DMS153 treated with DMSO at 0.1 percent for 48 hours (cell line): ENCODE results near the gene FMN2.
"Not testable (repeated sequence)": the region's sequence is repeated elsewhere in the genome, so short reads cannot be mapped to it uniquely, and the experiment has no call there.

Experiments used
- DNase-seq: peaks from one replicate; lab custom pipeline; 2025; ENCODE audit not compliant: unreplicated experiment; lab: John Stamatoyannopoulos, UW

Gene FMN2

DNA sequence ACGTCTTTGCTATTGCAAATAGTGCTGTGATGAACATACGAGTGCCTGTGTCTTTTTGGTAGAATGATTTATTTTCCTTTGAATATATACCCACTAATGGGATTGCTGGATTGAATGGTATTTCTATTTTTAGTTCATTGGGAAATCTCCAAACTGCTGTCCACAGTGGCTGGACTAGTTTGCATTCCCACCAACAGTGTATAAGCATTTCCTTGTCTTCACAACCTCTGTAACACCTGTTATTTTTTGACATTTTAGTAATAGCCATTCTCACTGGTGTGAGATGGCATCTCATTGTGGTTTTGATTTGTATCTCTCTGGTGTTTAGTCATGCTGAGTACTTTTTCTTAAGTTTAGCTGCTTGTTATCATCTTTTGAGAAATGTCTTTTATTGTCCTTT, 215.0 kb downstream of the FMN2 start:
- DNase-seq, result no peak

DNA sequence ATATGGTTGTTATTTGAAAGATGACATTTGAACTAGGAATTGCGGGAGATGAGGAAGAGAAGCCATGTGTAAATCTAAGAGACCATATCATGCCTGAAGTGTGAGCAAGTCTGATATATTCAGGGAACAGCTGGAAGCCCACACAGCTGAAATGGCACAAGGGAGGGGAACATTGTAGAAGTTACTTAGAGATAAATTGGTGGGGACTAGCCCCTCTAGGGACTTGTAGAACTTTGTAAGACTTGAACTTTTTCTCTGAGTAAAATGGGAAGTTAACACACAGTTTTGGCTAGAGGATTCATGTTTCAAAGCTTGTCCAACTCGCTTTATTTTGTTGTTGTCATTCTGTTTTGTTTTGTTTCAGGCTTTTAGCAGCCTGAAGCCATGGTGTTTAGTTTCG, 216.4 kb downstream of the FMN2 start:
- DNase-seq, result no peak

DNA sequence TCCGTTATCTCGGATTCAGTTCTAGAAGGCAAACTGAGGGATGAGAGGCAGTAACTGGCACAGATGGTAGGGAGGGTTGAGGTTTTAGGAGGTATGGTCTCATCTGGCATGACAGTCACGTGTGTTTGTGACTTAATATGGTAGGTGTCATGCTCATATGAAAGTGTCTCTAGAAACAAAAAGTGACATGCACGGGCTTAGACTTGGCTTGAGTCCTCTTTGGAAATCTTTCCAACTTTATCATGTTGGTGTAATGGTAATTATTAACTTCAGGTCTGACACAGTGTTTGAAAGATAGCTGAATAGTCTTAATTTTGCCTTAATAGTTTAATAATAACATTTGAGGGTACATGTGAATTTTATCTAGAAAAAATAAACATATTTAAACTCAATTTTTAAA, 218.1 kb downstream of the FMN2 start:
- DNase-seq, result no peak

DNA sequence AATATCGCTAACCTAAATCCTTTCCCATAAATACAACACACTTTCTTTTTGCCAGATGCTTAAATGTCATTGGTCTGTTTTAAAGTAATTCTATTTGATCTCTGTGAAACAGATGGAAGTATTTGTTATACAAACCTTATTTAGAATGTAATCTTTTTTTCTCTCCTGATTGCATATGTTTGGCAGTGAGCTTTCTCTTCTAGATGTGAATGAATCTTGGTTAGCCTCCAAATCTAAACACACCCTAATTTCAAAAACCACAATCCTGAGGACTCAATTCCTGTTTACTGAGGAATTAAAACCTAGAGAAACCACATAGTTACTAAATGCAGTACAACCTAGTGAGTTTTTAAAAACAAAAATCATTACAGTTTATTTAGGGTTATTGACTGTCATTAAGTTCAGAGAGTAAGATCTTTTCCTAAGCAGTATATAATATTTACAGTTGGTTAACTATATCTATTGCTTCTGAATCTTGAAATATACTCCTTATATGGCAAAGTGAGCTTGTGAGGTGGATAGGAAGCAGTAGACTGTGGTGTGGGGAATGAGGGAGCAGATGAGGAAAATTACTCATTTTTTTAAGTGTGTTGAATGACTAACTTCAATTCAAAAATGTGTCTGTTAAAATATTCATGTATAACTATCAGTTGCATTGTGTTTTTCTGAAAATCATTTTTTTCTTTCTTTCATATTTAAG, 218.7 kb downstream of the FMN2 start:
- no peak for DNase-seq

DNA sequence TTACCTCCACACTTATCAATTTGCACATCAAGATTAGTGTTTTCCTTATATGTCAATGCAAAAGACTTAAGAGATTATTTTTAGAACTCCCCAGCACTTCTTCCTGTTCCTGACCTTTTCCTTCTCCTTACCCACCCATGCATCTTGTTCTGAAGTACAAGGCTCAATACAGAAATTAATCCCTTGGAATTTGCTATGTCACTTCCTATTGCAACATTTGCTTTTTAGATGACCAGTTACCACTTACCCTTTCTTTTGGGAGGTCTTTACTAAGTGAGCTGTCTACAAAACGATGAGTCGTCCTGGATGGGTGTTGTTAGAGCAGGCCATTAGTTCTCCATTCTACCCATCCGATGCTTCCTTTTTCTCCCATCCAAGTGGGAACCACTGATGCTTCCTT, 221.2 kb downstream of the FMN2 start:
- DNase-seq, result no peak

DNA sequence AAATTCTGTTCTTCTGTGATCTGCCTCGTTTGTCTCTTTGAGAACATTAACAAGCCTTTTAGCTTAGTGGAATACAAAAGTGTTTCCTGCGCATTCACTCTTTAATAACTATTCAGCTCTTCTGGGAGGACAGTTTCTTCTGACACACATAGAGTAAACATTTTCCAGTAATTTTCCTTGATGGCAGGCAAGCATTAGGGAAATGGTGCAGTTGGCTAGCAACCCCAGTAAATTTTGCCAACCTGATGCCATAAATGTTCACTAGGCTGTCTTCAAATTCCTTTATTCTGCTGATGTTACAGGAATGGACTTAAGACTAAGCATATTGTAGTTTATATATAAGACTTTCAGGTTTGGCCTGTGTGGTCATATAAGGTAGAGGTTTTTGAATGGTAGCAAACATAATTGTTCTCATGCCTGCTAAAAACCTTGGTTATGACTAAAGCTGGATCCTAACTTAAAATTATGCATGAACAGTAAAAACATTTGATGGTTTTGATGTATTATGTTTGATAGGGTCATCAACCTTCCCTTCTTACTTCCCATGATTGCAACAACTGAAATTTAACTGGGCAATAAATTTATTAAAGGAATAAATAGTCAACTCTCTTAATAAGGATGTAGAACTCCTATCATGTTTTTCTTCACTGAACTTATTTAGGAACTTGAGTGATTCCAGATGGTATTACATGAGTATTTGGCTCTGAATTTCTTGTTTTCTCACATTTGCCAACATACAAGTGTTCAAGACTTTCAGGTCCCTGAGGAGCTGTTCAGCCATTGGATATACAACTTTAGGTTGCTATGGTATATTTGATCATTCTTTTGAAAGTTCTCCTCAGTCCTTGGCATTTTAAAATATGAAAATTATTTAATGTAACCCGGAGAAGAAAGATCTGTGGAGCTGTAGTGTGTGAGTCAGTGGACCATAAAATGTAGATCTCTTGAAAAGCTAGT, 223.4 kb downstream of the FMN2 start:
- no peak for DNase-seq

DNA sequence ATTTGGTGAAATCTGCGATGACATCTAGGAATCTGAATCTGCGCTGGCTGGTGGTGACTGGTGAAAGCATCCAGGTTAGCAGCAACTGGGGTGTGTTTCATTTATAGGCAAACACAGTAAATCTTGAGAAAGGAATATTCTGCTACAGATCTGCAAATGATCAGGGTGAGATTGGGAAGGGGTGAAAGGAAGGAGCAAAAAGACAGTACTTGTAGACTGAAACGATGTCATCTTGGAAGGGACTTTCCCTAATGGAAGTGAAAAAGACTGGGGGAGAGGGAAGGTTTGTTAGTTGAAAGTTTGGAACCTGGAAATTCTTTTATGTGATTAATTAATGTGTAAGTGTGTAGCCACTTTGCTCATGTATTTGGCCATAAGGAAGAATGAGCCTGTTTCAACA, 228.3 kb downstream of the FMN2 start:
- no peak for DNase-seq

DNA sequence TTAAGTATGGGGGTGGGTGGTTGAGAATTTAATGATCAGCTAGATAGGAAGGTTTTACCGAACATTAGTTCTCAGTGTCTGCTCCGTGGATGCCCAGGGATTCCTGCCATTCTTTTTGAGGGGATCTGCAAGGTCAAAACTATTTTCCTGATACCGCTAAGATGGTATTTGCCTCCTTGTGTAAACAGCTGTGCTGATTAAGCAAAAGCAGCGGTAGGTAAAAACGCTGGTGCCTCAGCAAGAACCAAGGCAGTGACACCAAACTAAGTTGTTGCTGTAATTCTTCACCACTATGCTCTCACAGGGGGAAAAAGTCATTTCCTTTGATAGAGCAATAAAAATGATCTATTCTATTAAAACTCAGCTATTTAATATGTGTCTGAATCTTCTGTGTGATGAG, 229.0 kb downstream of the FMN2 start:
- no peak for DNase-seq

DNA sequence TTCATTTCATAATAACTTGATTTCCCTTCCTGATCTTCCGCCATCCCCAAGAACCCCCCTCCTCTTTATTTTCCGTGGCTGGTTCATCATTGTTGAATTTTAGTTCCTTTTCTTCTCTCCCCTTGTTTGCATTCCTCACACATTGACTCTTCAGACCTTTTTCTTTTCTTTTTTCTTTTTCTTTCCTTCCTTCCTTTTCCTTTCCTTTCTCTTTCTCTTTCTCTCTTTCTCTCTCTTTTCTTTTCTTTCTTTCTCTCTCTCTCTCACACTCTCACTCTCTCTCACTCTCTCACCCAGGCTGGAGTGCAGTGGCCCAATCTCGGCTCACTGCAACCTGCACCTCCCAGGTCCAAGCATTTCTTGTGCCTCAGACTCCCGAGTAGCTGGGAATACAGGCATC, 231.3 kb downstream of the FMN2 start:
- no peak for DNase-seq

DNA sequence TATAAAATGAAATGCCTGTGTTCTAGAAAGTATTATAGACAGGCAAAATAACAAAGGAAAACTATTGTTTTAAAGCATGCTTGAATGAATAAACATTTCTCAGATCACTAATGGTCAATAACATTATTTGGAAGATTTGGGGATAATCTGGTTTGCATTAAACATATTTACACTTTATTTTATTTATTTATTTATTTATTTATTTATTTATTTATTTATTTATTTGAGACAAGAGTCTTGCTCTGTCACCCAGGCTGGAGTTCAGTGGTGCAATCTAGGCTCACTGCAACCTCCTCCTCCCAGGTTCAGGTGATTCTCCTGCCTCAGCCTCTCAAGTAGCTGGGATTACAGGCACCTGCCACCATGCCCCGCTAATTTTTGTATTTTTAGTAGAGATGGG, 236.7 kb downstream of the FMN2 start:
- DNase-seq, result not testable (repeated sequence)

DNA sequence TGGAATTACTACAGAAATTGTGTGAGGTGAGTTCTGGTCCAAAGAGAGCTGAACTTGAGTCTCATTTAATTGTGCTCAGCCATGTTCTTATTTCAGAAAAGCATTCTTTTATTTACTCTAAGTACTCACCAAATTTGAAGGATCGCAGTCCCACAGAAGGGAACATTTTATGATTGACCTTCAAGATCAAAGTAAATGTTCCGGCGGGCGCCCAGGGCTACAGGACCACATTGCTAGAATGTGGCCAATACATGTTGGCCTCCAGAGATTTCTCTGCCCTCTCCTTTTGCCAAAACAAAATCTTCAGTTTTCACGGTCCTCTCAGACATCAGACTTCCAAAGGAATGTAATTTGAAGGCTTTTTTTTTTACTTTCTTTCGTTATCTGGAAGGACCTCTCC, 237.8 kb downstream of the FMN2 start:
- no peak for DNase-seq

DNA sequence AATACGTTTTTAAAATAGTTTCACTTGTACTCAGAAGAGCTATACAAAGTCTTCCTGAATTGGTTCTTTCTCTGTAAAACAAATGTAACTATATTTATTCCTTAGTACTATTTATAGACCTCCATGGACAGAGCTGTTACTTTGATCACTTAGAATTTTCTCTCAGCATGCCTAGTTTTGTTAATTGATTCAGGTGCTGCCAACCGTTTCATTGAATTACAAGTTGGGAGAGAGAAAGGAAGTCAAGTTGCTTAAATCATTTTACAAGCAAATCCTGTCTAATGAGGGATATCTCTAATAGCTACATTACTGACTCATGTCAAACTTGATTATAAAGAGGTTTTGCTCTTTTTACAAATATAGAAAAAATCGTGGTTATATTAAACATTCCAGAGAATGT, 241.0 kb downstream of the FMN2 start:
- no peak for DNase-seq

DNA sequence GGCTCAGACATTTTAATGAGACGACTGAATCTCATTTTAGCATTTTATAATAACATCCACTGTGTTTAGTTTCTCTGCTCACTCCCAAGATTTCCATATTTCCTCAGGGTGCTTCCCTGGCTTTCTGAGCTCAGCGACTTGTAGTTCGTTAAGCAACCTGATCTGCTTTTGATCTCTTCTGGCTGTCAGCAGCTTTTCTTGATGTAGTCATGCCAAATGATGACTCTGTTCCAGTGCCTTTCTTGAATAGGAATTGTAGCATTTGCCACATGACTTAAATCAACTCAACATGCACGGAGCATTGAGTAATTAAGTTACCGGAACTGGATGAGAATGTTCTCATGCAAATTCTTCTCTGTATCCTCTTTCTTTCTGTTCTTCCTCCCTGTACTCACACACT, 246.1 kb downstream of the FMN2 start:
- DNase-seq, result no peak

DNA sequence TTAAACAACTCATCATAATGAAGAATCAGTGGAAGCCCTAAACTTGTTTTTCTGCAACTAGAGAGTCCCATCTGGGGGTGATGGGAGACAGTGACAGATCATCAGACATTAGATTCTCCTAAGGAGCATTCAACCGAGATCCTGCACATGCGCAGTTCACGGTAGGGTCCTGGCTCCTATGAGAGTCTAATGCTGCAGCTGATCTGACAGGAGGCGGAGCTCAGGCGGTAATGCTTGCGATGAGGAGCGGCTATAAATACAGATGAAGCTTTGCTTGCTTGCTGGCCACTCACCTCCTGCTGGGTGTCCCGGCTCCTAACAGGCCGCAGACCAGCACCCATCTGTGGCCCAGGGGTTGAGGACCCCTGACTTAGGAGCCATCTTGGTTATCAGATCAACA, 247.2 kb downstream of the FMN2 start:
- no peak for DNase-seq

DNA sequence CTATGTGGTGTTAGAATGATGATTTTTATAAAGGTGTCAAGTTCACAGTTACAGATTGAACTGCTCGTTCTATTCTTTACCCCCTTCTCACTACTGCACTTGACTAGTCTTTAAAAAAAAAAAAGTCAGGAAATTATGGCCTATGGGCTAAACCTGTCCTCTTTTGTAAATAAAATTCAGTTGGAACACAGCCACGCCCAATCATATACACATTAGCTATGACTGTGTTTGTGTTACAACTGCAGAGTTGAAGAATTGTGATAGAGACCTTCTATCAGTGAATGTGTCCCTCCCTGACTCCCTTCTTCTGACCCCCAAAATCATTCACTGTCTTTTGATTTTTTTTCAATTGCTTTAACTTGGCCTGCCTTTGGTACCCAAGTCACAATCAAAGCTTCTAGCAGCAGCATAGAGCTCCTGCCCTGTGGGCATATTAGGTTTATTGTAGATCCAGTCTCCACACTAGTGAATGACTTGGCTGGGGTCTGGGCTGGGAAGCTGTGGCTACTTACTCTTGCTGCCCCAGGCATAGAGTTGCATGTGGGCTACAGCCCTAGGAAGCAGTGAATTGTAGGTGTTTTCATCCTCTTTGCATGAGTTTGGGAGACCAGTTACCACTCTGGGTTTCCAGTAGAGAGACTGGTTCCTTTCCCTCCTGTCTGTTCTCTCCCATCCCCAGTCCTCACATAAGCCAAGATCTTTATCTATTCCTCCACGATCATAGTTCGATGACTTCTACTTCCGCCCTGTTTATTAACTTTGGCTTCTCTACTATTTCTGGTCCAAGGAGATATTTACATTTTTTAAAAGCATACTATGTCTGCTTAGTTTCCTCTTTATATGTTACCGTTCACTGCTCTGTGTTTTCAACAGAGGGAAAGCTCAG, 249.9 kb downstream of the FMN2 start:
- no peak for DNase-seq

DNA sequence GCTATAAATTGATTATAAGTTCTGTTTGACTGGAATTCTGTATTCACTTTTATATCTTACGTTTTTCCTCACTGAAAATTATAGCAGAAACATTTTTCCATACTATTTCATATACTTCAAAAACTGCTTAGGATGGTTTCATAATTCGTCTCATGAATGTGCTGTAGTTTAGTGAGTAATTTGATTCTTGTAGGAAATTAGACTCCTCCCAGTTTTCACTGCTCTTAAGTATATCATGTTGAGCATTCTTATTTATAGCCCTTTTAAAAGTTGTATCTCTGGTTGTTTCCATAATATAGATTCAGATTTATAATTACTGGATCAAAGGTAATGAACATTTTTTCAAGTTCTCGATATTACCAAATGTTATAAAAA, 250.6 kb downstream of the FMN2 start:
- no peak for DNase-seq

DNA sequence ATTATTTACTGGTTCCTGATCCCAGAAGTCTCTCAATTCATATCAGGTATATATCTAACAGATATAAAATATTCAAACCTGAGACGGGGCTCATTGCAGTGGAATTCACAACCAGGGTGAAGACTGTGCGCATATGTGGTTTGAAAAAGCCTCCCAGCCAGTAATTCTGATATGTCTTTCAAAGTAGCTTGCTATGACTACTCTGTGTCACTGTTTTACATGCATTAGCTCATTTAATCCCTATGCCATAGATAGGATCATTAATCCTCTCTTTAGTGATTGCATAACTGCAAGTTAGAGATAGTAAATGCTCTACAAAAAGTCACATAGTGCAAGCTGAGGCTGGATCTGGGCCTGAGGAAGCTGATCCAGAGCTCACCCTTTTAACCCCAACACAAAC, 251.4 kb downstream of the FMN2 start:
- no peak for DNase-seq

DNA sequence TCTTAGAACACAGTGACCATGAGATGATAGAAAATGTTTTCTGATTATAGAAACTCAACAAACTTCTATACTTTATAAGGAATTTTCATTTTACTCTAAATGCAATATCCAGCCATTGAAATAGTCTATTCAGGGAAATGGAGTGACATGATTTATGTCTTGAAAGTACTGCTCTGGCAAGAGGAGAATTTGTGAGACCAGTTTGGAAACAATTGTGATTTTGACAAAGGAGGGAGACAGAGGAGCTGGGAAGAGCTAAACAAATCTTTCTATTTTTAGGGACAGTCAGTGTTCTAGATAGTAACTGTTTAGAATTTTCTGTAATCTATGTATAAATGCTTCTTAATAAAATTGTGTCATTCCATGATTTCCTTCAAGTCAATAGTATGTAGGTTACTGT, 252.3 kb downstream of the FMN2 start:
- no peak for DNase-seq

DNA sequence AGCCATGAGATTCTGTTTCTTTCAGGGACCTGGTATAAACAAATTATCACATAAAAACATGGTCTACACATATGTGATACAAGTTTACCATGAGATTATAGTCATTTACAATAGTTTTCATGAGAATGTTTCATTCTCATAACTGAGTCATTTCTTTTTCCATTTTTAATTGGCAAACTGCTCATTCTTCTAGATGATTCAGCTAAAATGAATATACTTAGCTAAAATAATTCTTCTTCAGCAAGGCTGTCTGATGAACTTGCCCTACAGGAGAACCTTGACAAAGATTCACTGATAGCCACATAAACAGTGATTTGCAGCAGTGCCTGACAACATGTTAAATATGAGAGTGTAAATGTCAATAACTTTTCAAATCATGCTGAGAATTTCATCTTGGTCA, 253.2 kb downstream of the FMN2 start:
- DNase-seq, result no peak

DNA sequence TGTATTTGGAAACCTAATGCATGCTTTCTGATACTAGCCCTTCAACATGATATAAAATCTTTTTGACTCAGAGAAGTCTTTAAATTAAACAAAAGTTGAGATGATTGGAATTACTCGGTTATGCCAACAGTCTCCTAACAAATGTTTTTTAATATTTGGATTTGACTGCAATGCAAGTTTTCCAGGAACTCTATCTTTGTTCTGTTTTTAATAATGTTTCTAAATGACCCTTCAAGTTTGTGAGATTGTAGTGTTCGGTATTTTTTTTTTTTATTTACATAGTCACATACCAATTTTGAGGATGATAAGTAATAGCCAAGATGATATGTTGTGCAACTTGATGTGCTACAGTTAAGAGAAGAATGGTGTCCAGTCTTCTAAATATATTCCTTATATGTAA, 258.0 kb downstream of the FMN2 start:
- no peak for DNase-seq

DNA sequence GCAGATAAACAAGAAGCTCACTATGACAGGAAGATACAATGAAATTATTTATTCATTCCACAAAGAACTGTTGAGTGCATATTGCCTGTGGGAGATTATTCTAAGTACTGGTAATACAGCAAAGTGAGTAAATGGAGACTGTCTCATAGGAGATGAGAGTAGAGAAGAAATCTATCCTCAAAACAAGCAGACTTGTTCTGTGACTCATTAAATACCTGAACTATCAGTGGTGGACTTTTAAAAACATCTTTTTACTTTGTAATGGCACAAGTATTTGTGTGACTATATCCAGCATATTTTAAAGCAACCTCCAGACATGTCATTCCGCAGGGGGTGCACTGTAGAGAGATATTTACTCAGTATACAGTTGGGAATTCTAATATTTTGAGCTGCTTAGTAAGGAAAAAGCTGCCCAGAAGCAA, 259.2 kb downstream of the FMN2 start:
- DNase-seq, result no peak

DNA sequence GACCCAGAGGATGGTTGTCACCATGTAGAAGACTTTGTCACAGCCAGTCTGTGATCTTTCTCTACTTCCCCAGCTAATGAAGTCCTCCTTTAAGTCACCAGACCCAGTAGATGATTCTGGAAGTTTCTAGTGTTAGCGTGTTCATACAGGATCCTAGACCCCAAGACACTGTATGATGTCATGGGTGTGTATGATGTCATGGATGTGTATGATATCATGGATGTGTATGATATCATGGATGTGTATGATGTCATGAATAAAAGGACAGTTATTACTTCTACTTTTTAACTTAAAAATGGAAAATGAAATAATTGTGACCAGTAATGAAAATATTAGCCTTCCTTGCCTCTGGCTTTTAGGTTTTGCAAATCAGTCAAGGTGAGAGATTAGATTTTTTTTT, 260.0 kb downstream of the FMN2 start:
- no peak for DNase-seq
